RWPE2 (cell line): Measurements from ENCODE around the gene C20orf173.
"Not testable (repeated sequence)": the region's sequence is repeated elsewhere in the genome, so short reads cannot be mapped to it uniquely, and the experiment has no call there.

Experiments
- ATAC-seq: fragments of 200-7000 bp; cut with Tn5 transposase; 3 replicates; pipeline ENCODE4 v1.9.1; 2021; ENCODE audit warnings: low read depth
- DNase-seq: peaks from one replicate; pipeline ENCODE4 v3.0.0-alpha.2; 2020; ENCODE audit warnings: low spot score
- H3K27ac ChIP-seq: fragments of 450-650 bp; 2 replicates; pipeline ENCODE4 v1.5.1; 2017; ENCODE audit warnings: mild to moderate bottlenecking; ENCODE audit not compliant: poor library complexity, severe bottlenecking
- H3K27me3 ChIP-seq: fragments of 250-450 bp; sonication (Bioruptor Pico); 2 replicates; pipeline ENCODE4 v1.5.1; 2021; ENCODE audit warnings: mild to moderate bottlenecking, moderate library complexity; ENCODE audit not compliant: insufficient read depth, poor library complexity, severe bottlenecking
- H3K36me3 ChIP-seq: fragments of 250-450 bp; sonication (Bioruptor Pico); 2 replicates; pipeline ENCODE4 v1.5.1; 2020; ENCODE audit warnings: low read depth, mild to moderate bottlenecking, moderate library complexity
- H3K4me1 ChIP-seq: fragments of 250-450 bp; sonication (Bioruptor Pico); 2 replicates; pipeline ENCODE4 v1.5.1; 2021; ENCODE audit warnings: mild to moderate bottlenecking, moderate library complexity; ENCODE audit not compliant: insufficient read depth, poor library complexity, severe bottlenecking
- H3K4me3 ChIP-seq: fragments of 250-450 bp; sonication (Bioruptor Pico); 2 replicates; pipeline ENCODE4 v1.5.1; 2021; ENCODE audit warnings: mild to moderate bottlenecking, moderate library complexity; ENCODE audit not compliant: severe bottlenecking
- H3K9me3 ChIP-seq: fragments of 250-450 bp; sonication (Bioruptor Pico); 2 replicates; pipeline ENCODE4 v1.5.1; 2021; ENCODE audit warnings: mild to moderate bottlenecking, moderate library complexity; ENCODE audit not compliant: severe bottlenecking
- CTCF ChIP-seq: fragments of 450-650 bp; IDR thresholded peaks from one replicate; pipeline ENCODE4 v1.5.1; 2017; ENCODE audit warnings: mild to moderate bottlenecking, moderate library complexity; ENCODE audit not compliant: poor library complexity, severe bottlenecking

Gene C20orf173

GRCh38 chr20:35539756-35540212, 10.3 kb upstream of the C20orf173 start:
- H3K4me3 ChIP-seq: no peak overlapping the region
- TF ChIP-seq CTCF: no peak
- ATAC-seq (no peak), DNase-seq (no peak)
- peaks cover 19% of the 10 kb centered on the region for H3K36me3 ChIP-seq
- H3K4me1 ChIP-seq: peaks cover 5% of the 10 kb centered on the region
- H3K27me3 ChIP-seq: no peaks in the 10 kb centered on the region
- no peak overlapping the region for H3K27ac ChIP-seq
- no peaks in the 10 kb centered on the region for H3K9me3 ChIP-seq

- Histone ChIP-seq H3K9me3 (no peaks in the 10 kb centered on the region), H3K27me3 (no peaks in the 10 kb centered on the region), H3K4me1 (no peaks in the 10 kb centered on the region), H3K36me3 (no peaks in the 10 kb centered on the region), H3K27ac (no peak overlapping the region), H3K4me3 (no peak overlapping the region)
- no peak for ATAC-seq
- TF ChIP-seq CTCF: no peak
- DNase-seq: no peak
Observed at GRCh38 chr20:35527122-35527769, 2.2 kb downstream of the C20orf173 start.

GRCh38 chr20:35525639-35526038, 3.8 kb downstream of the C20orf173 start:
- no peaks in the 10 kb centered on the region for H3K27me3 ChIP-seq
- ATAC-seq: no peak

GRCh38 chr20:35523298-35523888, 6.1 kb downstream of the C20orf173 start:
- no peaks in the 10 kb centered on the region for H3K36me3 ChIP-seq
- H3K4me1 ChIP-seq: no peaks in the 10 kb centered on the region
- ATAC-seq (peak; percentile 51), DNase-seq (no peak)
- H3K27ac ChIP-seq: no peak overlapping the region
- no peaks in the 10 kb centered on the region for H3K9me3 ChIP-seq
- H3K27me3 ChIP-seq: no peaks in the 10 kb centered on the region
- peak; percentile 77 for TF ChIP-seq CTCF
- no peak overlapping the region for H3K4me3 ChIP-seq

More at GRCh38 chr20:35525639-35526038, 3.8 kb downstream of the C20orf173 start:
- no peaks in the 10 kb centered on the region for H3K36me3 ChIP-seq
- H3K27ac ChIP-seq: no peak overlapping the region
- TF ChIP-seq CTCF: no peak
- no peak for DNase-seq
- no peaks in the 10 kb centered on the region for H3K9me3 ChIP-seq
- H3K4me1 ChIP-seq: no peaks in the 10 kb centered on the region
- H3K4me3 ChIP-seq: no peak overlapping the region

GRCh38 chr20:35518955-35519354, 10.5 kb downstream of the C20orf173 start:
- no peaks in the 10 kb centered on the region for H3K36me3 ChIP-seq
- H3K4me1 ChIP-seq: peaks cover 8% of the 10 kb centered on the region
- DNase-seq (no peak), ATAC-seq (no peak)
- no peak overlapping the region for H3K27ac ChIP-seq
- H3K4me3 ChIP-seq: no peak overlapping the region
- H3K9me3 ChIP-seq: no peaks in the 10 kb centered on the region
- no peaks in the 10 kb centered on the region for H3K27me3 ChIP-seq
- TF ChIP-seq CTCF: no peak

- H3K9me3 ChIP-seq, H3K27me3 ChIP-seq, ATAC-seq, H3K4me3 ChIP-seq, H3K27ac ChIP-seq, H3K36me3 ChIP-seq, DNase-seq, H3K4me1 ChIP-seq: not testable (repeated sequence)
Observed at GRCh38 chr20:35517767-35518166, 11.7 kb downstream of the C20orf173 start.
